ENCODE data around the gene RPS2.

GRCh38 chr16:1930338-1930720 lies 34.3 kb downstream of the RPS2 start:
- no peak for TF ChIP-seq POLR2A (IDR thresholded peaks at IDR 0.05; ENCODE audit: low read length)
- no peak for TF ChIP-seq GATA1 (IDR thresholded peaks at IDR 0.05; ENCODE audit: low read depth, low read length)

Data from erythroblast (primary cell).